SJSA1 (cell line): ENCODE results near the gene CTPS2. TPM values are rescaled to one million over a fixed set of nuclear protein-coding genes. Genes with fewer than 3 reads are reported as not detected.
"Not testable (repeated sequence)": the region's sequence is repeated elsewhere in the genome, so short reads cannot be mapped to it uniquely, and the experiment has no call there.

Source experiments
- DNase-seq, 2 experiments: peaks; one replicate each; pipeline ENCODE4 v3.0.0-alpha.2; 2015 to 2020; ENCODE audit warnings: low spot score in 2 of 2, low read depth in 1 of 2
- H3K27ac ChIP-seq: fragments of 250-450 bp; sonication (Bioruptor Pico); 2 replicates; pipeline ENCODE4 v1.5.1; 2020; ENCODE audit warnings: mild to moderate bottlenecking, moderate library complexity
- H3K27me3 ChIP-seq: fragments of 250-450 bp; sonication (Bioruptor Pico); replicated peaks from 2 replicates; pipeline ENCODE4 v1.5.1; 2020; ENCODE audit warnings: mild to moderate bottlenecking, moderate library complexity
- H3K36me3 ChIP-seq: fragments of 250-450 bp; sonication (Bioruptor Pico); 2 replicates; pipeline ENCODE4 v1.5.1; 2020; ENCODE audit warnings: mild to moderate bottlenecking
- H3K4me1 ChIP-seq: fragments of 250-450 bp; sonication (Bioruptor Pico); replicated peaks from 2 replicates; pipeline ENCODE4 v1.6.1; 2021; ENCODE audit warnings: mild to moderate bottlenecking
- H3K4me3 ChIP-seq: fragments of 250-450 bp; sonication (Bioruptor Pico); 2 replicates; pipeline ENCODE4 v1.5.1; 2020; ENCODE audit warnings: mild to moderate bottlenecking
- H3K9me3 ChIP-seq: fragments of 250-450 bp; sonication (Bioruptor Pico); replicated peaks from 2 replicates; pipeline ENCODE4 v1.5.1; 2020; ENCODE audit warnings: mild to moderate bottlenecking
- total RNA-seq: library from RNA; depleted of rRNA; stranded (reverse); fragments of >200 nt; shearing (Covaris generic); gene quantifications from 2 replicates; pipeline ENCODE4 v1.2.3, GENCODE V29; 2014; rRNA removed

The CTPS2 gene
- total RNA-seq, 1 experiment from 2014 or later, result 8.4 TPM

- Histone ChIP-seq H3K36me3 (no peaks in the 10 kb centered on the region), H3K27ac (no peak overlapping the region), H3K9me3 (no peaks in the 10 kb centered on the region), H3K27me3 (no peaks in the 10 kb centered on the region), H3K4me3 (no peak overlapping the region), H3K4me1 (peaks cover 13% of the 10 kb centered on the region)
- no peak for DNase-seq
Measured at GRCh38 chrX:16578218-16578617, 134.3 kb downstream of the CTPS2 start.

DNA sequence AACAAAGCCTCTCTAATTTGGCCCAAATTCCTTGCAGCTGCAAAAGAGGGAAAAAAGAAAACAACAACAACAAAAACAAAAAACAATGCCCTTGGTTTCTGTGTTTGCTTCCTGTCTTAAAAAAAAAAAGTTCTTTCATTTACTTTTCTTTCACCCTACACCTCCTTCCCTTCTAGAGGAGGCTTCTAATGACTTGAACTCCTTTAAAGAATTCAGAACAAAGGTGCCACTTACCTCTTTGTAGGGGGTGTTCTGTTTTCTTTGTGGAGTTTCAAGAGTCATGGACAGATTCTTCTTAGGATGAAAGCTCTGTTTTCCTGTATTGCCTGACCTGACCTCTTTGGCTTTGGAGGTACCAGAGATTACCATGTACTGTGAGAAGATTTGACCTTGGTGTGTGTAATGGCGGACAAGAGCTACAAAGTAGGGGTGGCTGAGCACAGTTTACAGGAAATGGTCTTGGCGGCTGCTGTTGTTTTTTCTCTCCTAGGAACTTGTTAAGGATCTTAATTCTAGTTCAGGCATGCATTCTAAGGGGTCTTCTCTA is 134.9 kb downstream of the CTPS2 start:
- DNase-seq, result no peak
- H3K4me3 ChIP-seq, result no peak overlapping the region
- no peak overlapping the region for H3K27ac ChIP-seq
- H3K9me3 ChIP-seq, result no peaks in the 10 kb centered on the region
- H3K36me3 ChIP-seq, result no peaks in the 10 kb centered on the region
- H3K4me1 ChIP-seq, result peaks cover 13% of the 10 kb centered on the region
- no peaks in the 10 kb centered on the region for H3K27me3 ChIP-seq

DNA sequence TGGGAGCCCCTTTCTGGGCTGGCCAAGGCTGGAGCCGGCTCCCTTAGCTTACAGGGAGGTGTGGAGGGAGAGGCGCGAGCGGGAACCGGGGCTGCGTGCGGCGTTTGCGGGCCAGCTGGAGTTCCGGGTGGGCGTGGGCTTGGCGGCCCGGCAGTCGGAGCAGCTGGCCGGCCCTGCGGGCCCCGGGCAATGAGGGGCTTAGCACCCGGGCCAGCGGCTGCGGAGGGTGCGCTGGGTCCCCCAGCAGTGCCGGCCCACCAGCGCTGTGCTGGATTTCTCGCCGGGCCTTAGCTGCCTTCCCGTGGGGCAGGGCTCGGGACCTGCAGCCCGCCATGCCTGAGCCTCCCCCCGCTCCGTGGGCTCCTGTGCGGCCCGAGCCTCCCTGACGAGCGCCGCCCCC is 137.1 kb downstream of the CTPS2 start:
- DNase-seq, result not testable (repeated sequence)

DNA sequence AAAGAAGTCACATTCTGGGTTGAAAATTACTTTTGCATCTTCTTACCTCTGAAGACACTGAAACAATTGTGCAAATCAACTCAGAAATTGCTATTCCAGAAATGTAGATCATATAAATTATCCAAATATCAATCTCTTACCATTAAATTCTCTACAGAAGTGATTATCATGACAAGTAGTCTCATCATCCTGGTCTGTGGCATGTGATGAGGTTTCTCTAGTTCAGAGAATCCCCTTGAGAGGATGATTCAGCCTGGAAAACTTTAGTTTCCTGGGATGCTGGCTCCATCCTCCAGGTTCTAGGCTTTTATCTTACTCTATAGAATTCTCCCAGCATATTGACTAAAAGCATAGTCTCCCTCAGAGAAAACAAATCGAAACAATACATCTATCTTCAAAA is 138.7 kb downstream of the CTPS2 start:
- DNase-seq, result peak in 1 of 2 experiments; percentile 46
- H3K27me3 ChIP-seq, result no peaks in the 10 kb centered on the region
- no peaks in the 10 kb centered on the region for H3K36me3 ChIP-seq
- H3K4me1 ChIP-seq, result peaks cover 9% of the 10 kb centered on the region
- H3K27ac ChIP-seq, result peak overlapping the region; percentile 64
- H3K4me3 ChIP-seq, result no peak overlapping the region
- H3K9me3 ChIP-seq, result no peaks in the 10 kb centered on the region

More for the DNA sequence above, 137.1 kb downstream of the CTPS2 start:
- H3K4me1 ChIP-seq, result peaks cover 13% of the 10 kb centered on the region
- H3K27ac ChIP-seq, H3K27me3 ChIP-seq, H3K9me3 ChIP-seq, H3K4me3 ChIP-seq, H3K36me3 ChIP-seq: not testable (repeated sequence)

GRCh38 chrX:16567681-16568080 is 144.8 kb downstream of the CTPS2 start:
- Histone ChIP-seq H3K9me3 (no peaks in the 10 kb centered on the region), H3K27ac (no peak overlapping the region), H3K36me3 (no peaks in the 10 kb centered on the region), H3K4me1 (no peaks in the 10 kb centered on the region), H3K27me3 (no peaks in the 10 kb centered on the region), H3K4me3 (no peak overlapping the region)
- no peak for DNase-seq

DNA sequence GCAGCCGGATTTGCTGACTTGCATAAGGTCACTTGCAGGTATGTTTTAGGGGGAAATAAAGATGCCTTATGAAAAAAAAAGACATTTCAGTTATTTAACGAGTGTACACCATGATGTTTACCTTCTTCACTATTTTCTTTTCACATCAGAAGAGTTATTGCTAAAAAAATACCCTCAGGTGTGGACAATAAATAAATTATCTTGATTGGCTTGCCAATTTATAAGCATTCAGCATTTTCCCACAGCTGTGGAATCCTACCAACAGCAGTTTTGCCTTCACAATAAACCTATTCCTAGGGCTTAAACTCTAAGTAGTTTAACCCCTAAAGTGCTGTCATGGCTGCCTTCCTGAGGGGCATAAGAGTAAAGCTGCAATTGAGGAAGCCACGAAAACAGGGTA is 145.9 kb downstream of the CTPS2 start:
- H3K27me3 ChIP-seq, result no peaks in the 10 kb centered on the region
- no peak overlapping the region for H3K27ac ChIP-seq
- H3K36me3 ChIP-seq, result no peaks in the 10 kb centered on the region
- no peaks in the 10 kb centered on the region for H3K4me1 ChIP-seq
- DNase-seq, result no peak
- H3K4me3 ChIP-seq, result no peak overlapping the region
- no peaks in the 10 kb centered on the region for H3K9me3 ChIP-seq

DNA sequence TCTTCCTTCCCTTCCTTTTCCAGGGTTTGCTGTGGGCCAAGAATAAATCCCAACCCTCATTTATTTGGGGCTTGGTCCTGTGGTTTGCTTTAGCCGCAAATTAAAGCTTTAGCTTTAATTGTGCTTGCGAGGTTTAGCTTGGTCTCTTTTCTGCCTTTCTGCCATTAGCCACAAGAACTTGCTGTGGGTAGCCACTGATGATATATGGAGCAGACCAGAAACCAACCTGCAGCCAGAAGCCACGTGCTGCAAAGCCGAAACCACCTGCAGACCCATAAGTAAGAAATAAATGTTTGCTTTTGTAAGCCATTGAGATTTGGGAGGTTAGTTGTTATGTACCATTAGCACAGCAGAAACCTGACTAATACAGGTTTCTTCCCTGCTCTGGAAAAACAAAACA is 152.3 kb downstream of the CTPS2 start:
- Histone ChIP-seq H3K4me1 (no peaks in the 10 kb centered on the region), H3K4me3 (no peak overlapping the region), H3K36me3 (no peaks in the 10 kb centered on the region), H3K27ac (no peak overlapping the region), H3K27me3 (no peaks in the 10 kb centered on the region), H3K9me3 (no peaks in the 10 kb centered on the region)
- DNase-seq, result no peak

DNA sequence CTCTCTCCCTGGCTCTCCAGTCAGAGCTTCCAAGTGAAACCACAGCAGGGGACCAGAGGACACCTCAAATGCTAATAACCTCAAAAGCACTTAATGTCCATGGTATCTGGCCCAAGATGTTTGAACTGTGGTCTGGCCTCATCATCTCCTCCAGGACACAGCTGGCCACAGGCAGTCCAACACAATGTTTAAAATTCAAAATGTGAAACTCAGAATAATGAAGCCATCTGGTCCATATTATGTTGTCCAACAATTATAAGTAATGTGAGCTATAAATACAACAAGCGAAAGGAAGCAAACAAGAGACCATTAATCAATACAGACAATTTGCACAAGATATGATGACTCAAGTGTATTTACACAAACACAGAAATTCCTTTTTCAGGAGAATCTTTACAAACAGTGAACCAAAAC is 153.3 kb downstream of the CTPS2 start:
- Histone ChIP-seq H3K4me3 (no peak overlapping the region), H3K4me1 (no peaks in the 10 kb centered on the region), H3K36me3 (no peaks in the 10 kb centered on the region), H3K27ac (no peak overlapping the region), H3K27me3 (no peaks in the 10 kb centered on the region), H3K9me3 (no peaks in the 10 kb centered on the region)
- DNase-seq, result no peak

- H3K27ac ChIP-seq, result no peak overlapping the region
- H3K9me3 ChIP-seq, result no peaks in the 10 kb centered on the region
- DNase-seq, result no peak
- no peaks in the 10 kb centered on the region for H3K4me1 ChIP-seq
- no peaks in the 10 kb centered on the region for H3K27me3 ChIP-seq
- H3K4me3 ChIP-seq, result no peak overlapping the region
- no peaks in the 10 kb centered on the region for H3K36me3 ChIP-seq
Measured at GRCh38 chrX:16558489-16558888, 154.0 kb downstream of the CTPS2 start.

- Histone ChIP-seq H3K27me3 (no peaks in the 10 kb centered on the region), H3K4me1 (no peaks in the 10 kb centered on the region)
- no peak for DNase-seq
Measured at GRCh38 chrX:16552546-16552945, 159.9 kb downstream of the CTPS2 start.

GRCh38 chrX:16547644-16548043 is 164.8 kb downstream of the CTPS2 start:
- Histone ChIP-seq H3K4me3 (no peak overlapping the region), H3K9me3 (no peaks in the 10 kb centered on the region), H3K27ac (no peak overlapping the region), H3K36me3 (no peaks in the 10 kb centered on the region), H3K4me1 (no peaks in the 10 kb centered on the region), H3K27me3 (no peaks in the 10 kb centered on the region)
- no peak for DNase-seq

More at GRCh38 chrX:16552546-16552945, 159.9 kb downstream of the CTPS2 start:
- Histone ChIP-seq H3K9me3 (no peaks in the 10 kb centered on the region), H3K27ac (no peak overlapping the region), H3K4me3 (no peak overlapping the region), H3K36me3 (no peaks in the 10 kb centered on the region)

DNA sequence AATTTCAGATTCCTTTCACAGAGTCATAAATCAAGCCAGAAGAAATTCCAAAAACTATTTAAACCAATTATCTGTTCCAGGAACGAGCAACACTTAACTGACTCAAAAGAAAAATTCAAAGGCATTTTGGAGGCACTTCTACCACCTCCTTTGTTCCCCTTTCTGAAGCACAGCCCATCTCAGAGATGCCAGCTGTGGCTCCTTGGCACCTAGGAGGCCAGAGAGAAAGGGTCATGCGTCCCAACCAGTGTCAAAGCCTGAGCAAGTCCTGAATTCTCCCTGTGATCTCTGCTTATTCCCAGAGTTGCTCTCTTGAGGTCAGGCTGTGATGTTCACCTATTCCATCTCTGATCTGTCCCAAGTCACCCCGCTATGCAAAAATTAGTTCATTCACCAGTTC is 167.5 kb downstream of the CTPS2 start:
- no peak overlapping the region for H3K27ac ChIP-seq
- H3K36me3 ChIP-seq, result no peaks in the 10 kb centered on the region
- no peaks in the 10 kb centered on the region for H3K4me1 ChIP-seq
- no peaks in the 10 kb centered on the region for H3K9me3 ChIP-seq
- H3K4me3 ChIP-seq, result no peak overlapping the region
- no peaks in the 10 kb centered on the region for H3K27me3 ChIP-seq
- no peak for DNase-seq

Other genes starting within 250 kb of the CTPS2 start
- gene S100G, start 62.5 kb downstream of the CTPS2 start, total RNA-seq, result not detected in 2 replicates
- gene SYAP1, start 6.9 kb upstream of the CTPS2 start, total RNA-seq, result 26.0 and 34.6 TPM in 2 replicates
- 5.1 and 6.2 TPM in 2 replicates for gene TXLNG, start 73.8 kb upstream of the CTPS2 start, total RNA-seq
- gene RBBP7, start 157.7 kb upstream of the CTPS2 start, total RNA-seq, result 175 and 198 TPM in 2 replicates
- gene REPS2, start 234.0 kb upstream of the CTPS2 start, total RNA-seq, result 0.44 and 1.8 TPM in 2 replicates